ENCODE results near the gene WNT3A.
"Not testable (repeated sequence)": the region's sequence is repeated elsewhere in the genome, so short reads cannot be mapped to it uniquely, and the experiment has no call there.

WNT3A gene

DNA sequence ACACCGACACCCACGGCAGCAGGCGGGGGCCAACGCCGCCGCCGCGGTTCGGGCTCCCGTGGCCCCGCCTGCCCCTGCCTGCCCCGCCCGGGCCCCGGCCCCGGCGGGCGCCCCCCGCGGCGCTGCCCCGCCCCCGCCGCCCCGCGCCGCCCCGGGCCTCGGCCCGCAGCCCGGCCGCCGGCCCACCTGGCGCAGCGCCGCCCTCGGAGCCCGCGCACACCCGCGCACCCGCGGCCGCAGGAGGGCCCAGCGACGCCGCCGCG lies at the start of gene WNT3A:
WNT3A (plus strand) TSS at position 213 of the 263 bp plus-strand sequence. CDS start 131 bp downstream, outside the sequence.
- no peak for DNase-seq

- DNase-seq = no peak
These were observed 48.0 kb upstream of the WNT3A start for GRCh38 chr1:227958617-227959324.

- DNase-seq = no peak
These were observed 47.4 kb upstream of the WNT3A start for GRCh38 chr1:227959325-227959860.

DNA sequence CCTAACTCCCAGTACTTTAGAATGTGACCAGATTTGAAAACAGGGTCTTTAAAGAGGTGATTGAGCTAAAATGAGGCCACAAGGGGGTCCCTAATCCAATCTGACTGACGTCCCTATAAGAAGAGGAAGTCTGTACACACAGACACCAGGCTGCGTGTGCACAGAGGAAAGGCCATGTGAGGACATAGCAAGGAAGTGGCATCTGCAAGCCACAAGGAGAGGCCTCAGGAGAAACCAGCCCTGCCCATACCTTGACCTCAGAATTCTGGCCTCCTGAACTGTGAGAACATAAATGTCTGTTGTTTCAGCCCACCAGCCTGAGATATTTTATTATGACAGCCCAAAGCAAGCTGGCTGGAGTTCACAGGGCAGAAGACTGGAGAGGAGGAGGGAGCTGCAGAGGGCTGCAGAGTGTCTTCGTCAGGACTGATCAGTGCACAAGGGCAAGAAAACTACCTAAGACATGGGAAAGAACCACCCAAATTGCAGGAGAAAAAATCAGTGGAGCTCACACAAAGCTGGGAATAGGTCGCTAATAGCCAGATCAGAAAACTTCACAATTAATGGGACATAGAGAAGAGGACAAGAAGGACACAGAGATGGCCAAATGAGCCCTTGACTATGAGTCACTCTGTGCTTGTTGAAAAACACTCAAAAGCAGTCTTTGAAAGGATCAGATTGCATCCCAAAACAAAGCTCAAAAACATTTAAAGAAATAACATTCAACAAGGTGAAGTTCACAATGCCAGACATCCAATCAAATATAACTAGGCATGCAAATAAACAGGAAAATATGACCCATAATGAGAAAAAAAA lies 44.9 kb upstream of the WNT3A start:
- DNase-seq = no peak

GRCh38 chr1:227966733-227967132 lies 40.1 kb upstream of the WNT3A start:
- DNase-seq = not testable (repeated sequence)

- DNase-seq = not testable (repeated sequence)
These were observed 39.0 kb upstream of the WNT3A start for GRCh38 chr1:227967815-227968214.

GRCh38 chr1:227970076-227970995 lies 36.5 kb upstream of the WNT3A start:
- not testable (repeated sequence) for DNase-seq

DNA sequence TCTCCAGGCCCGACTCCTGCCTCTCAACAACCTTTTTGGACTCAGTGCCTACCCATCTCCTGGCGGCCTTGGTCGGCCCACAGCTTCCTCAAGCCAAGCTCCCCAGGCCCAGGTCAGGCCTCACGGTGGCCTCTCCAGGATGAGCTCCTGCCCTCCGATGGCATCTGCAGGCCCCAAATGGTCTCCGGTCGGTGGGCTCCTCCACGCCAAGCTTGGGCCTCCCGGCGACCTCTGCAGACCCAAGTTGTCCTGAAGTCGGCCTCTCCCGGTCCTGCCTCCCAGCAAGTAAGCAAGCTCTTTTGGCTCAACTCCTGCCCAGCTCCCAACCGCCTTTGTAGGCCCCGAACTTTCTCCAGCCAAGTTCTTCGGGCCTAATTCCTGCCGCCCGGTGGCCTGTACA lies 35.6 kb upstream of the WNT3A start:
- not testable (repeated sequence) for DNase-seq

GRCh38 chr1:227971643-227972282 lies 35.0 kb upstream of the WNT3A start:
- not testable (repeated sequence) for DNase-seq

- DNase-seq = not testable (repeated sequence)
These were observed 34.5 kb upstream of the WNT3A start for GRCh38 chr1:227972283-227972679.

DNA sequence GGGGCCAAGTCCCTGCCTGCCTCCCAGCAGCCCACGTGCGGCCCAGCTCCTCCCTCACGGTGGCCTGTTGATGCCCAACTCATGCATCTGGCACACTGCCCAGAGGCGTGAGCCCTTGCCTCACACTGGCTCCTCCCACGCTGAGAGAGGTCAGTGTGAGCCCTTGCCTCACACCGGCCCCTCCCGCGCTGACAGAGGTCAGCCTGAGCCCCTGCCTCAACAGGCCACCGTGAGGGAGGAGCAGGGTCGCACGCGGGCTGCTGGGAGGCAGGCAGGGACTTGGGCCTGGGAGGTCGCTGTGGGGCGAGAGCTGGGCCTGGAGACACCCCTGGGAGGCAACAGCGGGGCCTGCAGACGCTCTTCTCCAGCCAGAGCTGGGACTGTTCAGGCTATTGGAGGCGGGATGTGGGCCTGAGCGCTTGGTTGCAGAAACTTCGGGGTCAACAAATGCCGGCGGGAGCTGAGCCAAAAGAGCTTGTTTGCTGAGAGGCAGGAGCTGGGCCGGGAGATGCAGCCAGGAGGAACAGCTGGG lies 33.9 kb upstream of the WNT3A start:
- not testable (repeated sequence) for DNase-seq

DNA sequence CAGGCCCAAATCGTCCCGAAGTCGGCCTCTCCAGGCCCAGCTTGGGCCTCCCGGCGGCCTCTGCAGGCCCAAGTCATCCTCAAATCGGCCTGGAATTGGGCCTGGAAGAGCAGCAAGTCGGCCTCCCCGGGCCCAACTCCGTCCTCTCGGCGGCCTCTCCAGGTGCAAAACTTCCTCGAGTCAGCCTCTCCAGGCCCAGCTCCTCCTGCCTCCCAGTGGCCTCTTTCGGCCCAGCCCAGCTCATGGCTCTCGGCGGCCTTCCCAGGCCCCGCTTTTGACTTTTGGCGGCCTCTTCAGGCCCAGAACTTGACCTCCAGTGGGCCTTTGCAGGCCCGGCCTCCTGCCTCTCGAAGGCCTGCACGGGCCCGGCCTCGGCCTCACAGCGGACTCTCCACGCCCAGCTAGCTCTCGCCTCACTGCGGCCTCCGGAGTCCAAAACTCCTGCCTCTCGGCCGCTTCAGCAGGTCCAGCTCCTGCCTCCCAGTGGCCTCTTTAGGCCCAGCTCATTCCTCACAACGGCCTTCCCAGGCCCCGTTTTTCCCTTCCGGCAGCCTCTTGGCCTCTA lies 33.0 kb upstream of the WNT3A start:
- DNase-seq = not testable (repeated sequence)

DNA sequence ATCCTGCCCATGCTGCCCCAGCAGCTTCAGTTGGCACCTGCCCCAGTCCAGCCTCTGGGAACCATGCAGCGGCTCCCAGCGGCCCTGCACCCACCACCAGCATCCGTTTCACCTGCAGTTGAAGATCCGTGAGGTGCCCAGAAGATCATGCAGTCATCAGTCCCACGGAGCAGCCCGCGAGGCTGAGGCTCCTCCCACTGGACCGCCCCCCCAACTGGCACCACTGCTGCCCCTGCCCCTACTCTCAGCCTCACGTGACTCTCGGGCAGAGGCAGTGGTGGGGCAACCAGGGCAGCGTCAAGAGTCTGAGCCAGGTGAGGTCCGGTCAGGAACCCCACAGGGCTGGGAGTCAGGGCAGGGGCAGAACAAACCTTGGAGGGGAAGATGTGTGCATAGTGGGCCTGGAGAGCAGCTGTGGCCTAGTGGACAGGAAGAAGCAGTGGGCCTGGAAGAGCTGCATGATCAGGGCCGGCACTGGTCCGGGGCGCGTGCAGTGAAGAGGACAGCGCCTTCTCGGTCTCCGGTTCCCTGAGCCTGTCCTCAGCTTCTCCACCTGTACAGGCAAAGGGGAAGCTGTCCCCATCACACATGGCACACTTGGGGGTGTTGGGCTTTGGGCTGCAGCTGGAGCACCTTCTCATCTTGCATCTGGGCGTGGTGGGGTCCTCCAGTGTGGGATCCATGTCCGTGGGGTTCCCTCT lies 31.1 kb upstream of the WNT3A start:
- DNase-seq = not testable (repeated sequence)

DNA sequence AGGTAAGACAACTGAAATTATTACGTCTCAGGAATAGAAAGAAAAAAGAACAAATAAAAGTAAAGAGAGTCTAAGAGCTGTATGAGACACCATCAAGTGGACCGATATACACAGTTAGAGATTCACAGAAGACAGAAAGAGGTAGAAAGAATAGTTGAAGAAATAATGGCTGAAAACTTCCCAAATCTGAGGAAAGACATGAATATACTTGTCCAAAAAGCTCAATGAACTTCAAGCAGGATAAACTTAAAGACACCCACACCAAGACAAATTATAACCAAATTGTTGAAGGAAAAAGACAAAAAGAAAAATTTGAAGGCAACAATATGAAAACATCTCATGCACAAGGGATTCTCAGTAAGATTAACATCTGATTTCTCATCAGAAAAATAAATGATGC lies 19.6 kb upstream of the WNT3A start:
- DNase-seq = no peak

- DNase-seq = no peak
These were observed 12.0 kb upstream of the WNT3A start for GRCh38 chr1:227994632-227995300.

GRCh38 chr1:227996187-227996950 lies 10.4 kb upstream of the WNT3A start:
- no peak for DNase-seq

GRCh38 chr1:227998374-227999055 lies 8.3 kb upstream of the WNT3A start:
- no peak for DNase-seq

- peak; percentile 54 to 60 for DNase-seq
These were observed 7.5 kb upstream of the WNT3A start for GRCh38 chr1:227999056-227999930.

Data from stimulated activated CD4-positive, alpha-beta T cell treated with anti-CD3 and anti-CD28 coated beads, Interleukin-4, amount 100 ng/mL, for 4 hours (primary cell).